H1 (cell line): Measurements from ENCODE around the gene PABPN1. TPM values are rescaled to one million over a fixed set of nuclear protein-coding genes. Genes with fewer than 3 reads are reported as not detected.

Experiments
- RAD21 ChIP-seq, 2 experiments: IDR thresholded peaks in 1 of 2; conservative IDR thresholded peaks in 1 of 2; 2 replicates each; pipeline ENCODE4 v1.6.1; 2011; ENCODE audit warnings: low read depth in 2 of 2, low read length in 2 of 2, improper control_type of control experiment in 1 of 2, inconsistent platforms in 1 of 2, mild to moderate bottlenecking in 1 of 2, moderate library complexity in 1 of 2
- SIN3A ChIP-seq, 2 experiments: IDR thresholded peaks in 1 of 2; conservative IDR thresholded peaks in 1 of 2; 2 replicates each; pipeline ENCODE4 v1.6.1; 2011 to 2012; ENCODE audit warnings: low read length in 2 of 2, improper control_type of control experiment in 1 of 2, low read depth in 1 of 2, mild to moderate bottlenecking in 1 of 2
- TAF7 ChIP-seq: optimal IDR thresholded peaks from 2 replicates; pipeline ENCODE3; 2011; ENCODE audit warnings: low read depth, mild to moderate bottlenecking, inconsistent platforms, low read length, moderate library complexity, borderline replicate concordance
- TBP ChIP-seq: IDR thresholded peaks from 2 replicates; pipeline ENCODE4 v1.6.1; 2011; ENCODE audit warnings: low read depth, low read length, improper control_type of control experiment
- polyA plus RNA-seq, 7 experiments: library from polyadenylated mRNA; depleted of rRNA in 3 of 7; stranded (reverse) in 5 of 7; unstranded in 2 of 7; fragments of >200 nt in 5 of 7; fragments of 200-250 nt in 2 of 7; gene quantifications; 1 replicate in 5 of 7; 2 replicates in 1 of 7; 4 replicates in 1 of 7; pipeline versions ENCODE4 v1.2.1 to v1.2.3, GENCODE V29; 2011 to 2013; ENCODE audit warnings: missing spikeins in 2 of 7, mixed read lengths in 2 of 7
- total RNA-seq: library from RNA; stranded (reverse); fragmentation: NEBNext Ultra II Directional; extraction: Animal tissue kit (Norgen Biotek cat#: 25700); gene quantifications from 2 replicates; pipeline ENCODE4 v1.2.1, GENCODE V29; 2021

PABPN1 gene
- total and polyA plus RNA-seq, 2 of the 8 experiments (the other 6 are each of a cell fraction or from before 2014, with no cell fraction given), result 300 to 331 TPM

- no peak for TF ChIP-seq TBP
- no peak for TF ChIP-seq TAF7
- no peak for TF ChIP-seq RAD21 (IDR thresholded peaks at IDR 0.05 in 1 of 2, conservative IDR thresholded peaks at IDR 0.05 in 1 of 2; ENCODE audit: low read depth in 2 of 2, low read length in 2 of 2)
- no peak for TF ChIP-seq SIN3A (conservative IDR thresholded peaks at IDR 0.05 in 1 of 2, IDR thresholded peaks at IDR 0.05 in 1 of 2; ENCODE audit: low read depth in 1 of 2, low read length in 2 of 2)
These were observed 28.0 kb downstream of the PABPN1 start (continued) for GRCh38 chr14:23349156-23349845.
